ENCODE data around the gene PMM2.
"Not testable (repeated sequence)": the region's sequence is repeated elsewhere in the genome, so short reads cannot be mapped to it uniquely, and the experiment has no call there.

The PMM2 gene

DNA sequence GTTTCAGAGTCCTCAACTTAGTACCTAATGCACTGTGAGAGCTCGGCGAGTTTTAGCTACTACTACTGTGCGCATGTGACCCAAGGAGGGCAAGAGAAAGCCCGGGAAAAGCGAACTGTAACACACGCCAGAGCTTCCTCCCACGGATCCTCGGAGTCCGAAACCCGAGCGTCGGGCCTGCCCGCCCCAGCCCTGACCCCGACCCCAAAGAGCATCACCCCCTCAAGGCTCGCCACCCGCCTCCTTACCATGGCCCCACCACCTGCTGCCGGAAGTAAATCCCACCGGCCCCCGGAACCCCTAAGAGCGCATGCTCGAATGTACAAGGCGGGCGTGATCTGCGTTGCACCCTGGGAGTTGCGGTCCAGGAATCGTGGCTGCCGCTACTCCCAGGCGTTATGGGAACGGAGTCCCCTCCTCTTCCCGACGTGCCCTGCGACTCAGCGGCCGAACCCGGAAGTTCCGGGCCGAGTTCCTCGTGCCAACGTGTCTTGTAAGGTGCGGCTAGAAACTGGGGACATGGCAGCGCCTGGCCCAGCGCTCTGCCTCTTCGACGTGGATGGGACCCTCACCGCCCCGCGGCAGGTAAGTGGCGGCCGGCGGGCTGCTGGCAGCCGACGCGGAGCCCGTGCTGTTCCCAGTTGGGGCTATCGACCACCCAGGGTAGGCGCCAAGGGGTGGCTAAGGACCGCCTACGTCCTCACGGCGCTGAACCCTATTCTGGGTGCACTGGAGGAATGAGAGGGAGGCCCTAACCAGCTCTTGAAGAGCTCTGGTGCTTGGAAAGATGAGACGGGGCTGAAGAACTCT is at the start of gene PMM2, which contains the start of gene TMEM186:
Gene PMM2 (plus strand): TSS at position 476 of the 810 bp plus-strand sequence. CDS start 44 bp downstream, at position 520.
Gene TMEM186 (minus strand): TSS at position 276 of the 810 bp plus-strand sequence. CDS start 25 bp downstream, at position 251.
- DNase-seq (ENCODE audit: low spot score), result peak; percentile 99

DNA sequence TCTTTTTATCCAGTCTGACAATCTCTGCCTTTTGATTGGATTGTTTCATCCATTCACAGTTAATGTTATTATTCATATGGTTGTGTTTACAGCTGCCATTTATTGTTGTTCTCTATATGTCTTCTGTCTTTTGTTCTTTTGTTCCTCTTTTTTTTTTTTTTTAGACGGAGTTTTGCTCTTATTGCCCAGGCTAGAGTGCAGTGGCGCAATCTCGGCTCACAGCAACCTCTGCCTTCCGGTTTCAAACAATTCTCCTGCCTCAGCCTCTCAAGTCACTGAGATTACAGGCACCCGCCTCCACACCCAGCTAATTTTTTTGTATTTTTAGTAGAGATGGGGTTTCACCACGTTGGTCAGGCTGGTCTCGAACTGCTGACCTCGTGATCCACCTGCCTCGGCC is 48.7 kb upstream of the PMM2 start:
- DNase-seq (ENCODE audit: low spot score), result not testable (repeated sequence)

DNA sequence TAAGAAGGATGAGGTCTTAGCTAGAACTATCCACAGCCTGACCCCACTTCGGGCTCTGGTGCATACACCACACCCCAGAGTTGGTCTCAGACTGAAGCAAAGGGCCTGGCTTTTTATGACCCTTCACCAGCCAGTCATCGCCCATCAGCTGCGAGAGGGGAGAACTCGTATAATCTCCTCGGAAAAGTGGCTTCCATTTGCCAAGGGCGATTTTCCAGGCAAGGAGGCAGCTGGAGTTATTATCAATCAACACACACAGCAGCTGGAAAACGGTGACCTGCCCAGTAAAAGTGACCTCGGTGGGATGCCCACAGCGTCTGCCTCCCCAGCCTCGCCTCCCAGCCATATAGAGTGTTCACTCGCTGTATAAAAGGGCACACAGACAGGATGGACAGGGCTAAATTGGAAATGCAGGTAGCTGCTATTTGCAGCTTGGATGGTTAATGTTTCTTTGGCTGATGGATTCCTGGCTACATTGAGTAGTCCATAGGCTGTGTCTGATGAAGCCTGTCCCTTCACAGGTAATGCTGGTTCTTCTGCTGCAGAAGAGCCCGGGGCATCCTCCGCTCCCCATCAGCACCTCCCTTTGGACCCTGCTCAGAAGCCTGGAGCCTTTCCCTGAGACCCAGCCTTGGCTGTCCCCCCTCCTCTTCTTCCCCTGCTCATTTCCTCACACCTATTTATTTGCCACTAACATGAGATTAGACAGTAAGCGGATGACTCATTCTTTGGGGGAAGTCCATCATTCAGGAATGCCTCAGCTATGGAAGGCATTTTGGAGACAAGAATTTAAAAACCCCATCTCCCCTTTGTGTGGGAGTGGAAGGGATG is 45.9 kb upstream of the PMM2 start:
- DNase-seq (ENCODE audit: low spot score), result peak; percentile 82

DNA sequence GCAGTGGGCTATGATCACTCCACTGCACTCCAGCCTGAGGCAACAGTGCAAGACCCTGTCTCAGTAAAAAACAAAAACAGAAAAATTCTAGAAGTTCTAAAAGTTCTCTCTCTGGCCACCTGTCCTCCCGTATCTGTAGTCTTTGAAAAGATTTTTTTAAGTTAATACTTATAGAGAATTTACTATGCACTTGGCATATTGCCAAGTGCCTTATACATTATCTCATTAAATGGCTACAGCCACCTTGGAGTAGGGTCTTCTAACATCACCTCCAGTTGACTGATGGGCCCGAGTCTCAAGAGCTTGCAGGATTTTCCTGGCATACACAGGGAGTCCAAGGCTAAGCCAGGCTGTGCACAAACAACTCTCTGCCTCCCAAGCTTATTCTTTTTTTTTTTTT is 44.9 kb upstream of the PMM2 start:
- DNase-seq (ENCODE audit: low spot score), result no peak

DNA sequence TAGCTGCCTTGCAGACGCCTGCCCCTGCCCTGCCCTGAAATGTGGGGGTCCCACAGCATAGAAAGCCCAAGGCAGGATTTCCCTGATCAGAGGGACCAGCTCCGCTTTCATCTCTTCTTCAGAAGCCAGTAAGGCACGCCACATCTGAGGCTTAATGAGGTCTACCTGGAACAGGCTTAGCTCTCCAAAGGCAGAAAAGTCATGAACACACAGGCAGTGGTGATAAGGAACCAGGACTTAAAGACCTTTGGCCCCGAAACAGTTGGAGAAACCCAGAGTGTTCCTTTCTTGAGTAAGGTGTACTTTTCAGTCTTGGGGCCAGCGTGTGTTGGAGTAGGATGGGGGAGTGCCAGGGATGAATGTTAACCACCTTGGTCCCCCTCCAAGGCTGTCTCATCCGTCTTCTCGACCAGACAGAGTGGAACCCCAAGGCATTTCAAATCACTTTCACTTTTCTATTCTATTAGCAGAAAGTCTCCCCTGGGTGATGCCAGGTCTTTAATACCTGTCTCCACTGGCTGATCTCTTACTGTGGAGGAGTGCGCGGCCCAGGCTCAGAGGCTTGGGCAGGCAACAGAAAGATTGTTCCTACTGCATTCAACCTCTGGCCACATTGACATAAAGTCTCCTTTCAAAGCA is 44.1 kb upstream of the PMM2 start:
- DNase-seq (ENCODE audit: low spot score), result no peak

DNA sequence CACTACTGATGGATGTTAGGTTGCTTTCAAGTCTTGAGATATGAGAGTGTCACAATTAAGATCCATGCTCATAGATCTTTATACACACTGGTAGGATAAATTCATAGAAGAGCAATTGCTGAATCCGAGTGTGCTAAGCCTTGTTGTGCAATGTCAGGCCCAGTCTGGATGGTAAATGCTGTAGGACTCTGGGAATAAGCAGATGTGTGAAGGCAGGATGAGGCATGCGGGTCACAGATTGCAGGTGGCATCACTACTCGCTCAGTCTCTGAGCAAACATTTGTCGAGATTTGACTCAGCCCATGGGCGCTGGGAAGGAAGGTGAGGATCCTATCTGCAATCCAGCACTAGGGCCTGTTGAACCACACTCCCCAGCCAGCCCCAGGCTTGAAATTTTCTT is 40.9 kb upstream of the PMM2 start:
- DNase-seq (ENCODE audit: low spot score), result no peak

DNA sequence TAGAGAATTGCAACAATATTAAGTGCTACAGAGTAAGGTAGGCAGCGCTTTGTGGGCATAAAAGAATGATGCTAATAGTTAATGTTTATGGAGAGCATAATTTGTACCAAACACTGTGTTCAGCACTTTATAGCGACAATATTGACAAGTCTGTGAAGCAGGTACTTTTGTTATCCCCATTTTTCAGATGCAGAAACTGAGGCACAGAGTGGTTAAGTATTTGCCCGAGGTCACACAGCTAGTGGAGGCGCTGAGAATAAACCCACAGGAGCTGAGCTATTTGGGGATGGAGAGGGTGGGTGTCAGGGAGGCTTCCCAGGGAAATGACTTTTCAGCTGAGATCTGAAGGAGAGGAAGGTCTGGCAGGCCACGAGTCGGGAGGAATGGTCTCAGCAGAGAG is 39.6 kb upstream of the PMM2 start:
- DNase-seq (ENCODE audit: low spot score), result no peak

DNA sequence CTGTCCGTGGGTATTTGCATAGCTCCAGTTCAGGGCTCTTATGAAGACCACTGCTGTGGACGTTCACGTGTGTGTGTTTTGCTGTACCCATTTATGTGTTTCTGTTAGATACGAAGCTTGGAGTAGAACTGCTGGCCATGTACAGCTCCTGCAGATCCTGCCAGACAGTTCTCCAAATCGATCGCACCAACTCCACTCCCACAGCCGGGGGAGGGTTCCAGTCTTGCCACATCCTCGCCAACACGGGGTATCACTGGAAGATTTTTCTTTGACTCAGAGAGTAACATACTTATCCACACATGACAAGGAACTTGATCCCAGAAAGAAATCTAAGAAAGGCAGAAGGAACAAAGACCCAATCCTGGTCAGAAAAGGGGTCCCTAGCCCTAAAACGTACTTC is 37.6 kb upstream of the PMM2 start:
- no peak for DNase-seq (ENCODE audit: low spot score)

DNA sequence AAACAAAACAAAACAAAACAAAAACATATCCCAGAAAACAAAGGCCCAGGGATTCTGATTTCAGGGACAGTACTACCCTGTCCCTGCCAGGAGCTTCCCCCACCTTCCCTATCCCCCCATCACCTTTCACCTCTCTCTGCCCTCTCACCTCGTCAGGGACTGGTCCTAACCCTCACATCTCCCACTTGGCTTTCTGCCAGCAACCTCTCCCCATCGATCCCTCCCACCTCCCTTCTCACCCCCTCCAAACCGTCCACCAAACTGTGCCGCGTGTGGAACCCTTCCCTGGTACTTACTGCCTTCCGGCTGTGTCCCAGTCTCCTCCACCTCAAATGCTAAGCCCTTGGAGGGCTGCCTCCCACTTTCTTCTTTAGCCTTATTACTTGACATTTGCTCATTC is 36.6 kb upstream of the PMM2 start:
- no peak for DNase-seq (ENCODE audit: low spot score)

DNA sequence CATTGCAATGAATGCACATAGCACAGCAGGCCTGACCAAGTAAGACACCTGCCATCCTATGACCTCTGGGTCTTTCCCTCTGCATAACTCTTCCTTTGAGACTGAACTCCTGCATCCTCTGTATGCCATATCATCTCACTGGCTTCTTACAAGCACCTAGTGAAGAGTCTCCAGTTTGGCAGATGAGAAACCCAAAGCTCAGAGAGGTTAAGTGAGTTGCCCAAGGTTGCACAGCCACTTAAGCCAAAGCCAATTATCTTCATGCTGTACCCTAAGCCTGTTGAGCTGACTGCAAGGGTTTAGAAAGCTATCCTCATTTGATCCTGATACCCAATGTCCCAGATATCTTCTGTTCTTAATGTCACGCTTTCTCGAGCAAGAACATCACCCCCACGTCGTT is 35.4 kb upstream of the PMM2 start:
- no peak for DNase-seq (ENCODE audit: low spot score)

DNA sequence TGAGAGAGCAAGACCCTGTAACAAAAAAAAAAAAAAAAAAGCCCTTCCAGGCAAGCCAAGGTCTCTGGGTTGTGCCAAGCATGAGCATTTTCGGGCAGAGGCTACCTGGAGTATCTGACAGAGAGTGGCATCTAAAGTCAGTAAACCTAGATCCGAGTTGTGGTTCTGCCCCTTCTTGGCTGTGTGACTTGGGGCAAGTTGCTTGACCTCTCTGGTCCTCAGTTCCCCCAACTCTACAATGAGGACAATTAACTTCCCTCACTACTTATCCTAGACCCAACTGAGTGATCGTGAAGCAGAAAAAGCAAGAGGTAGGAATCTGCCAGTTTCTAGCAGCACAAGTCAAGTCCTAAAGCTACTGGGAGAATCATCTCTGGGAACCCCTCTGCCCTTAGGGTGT is 34.6 kb upstream of the PMM2 start:
- no peak for DNase-seq (ENCODE audit: low spot score)

DNA sequence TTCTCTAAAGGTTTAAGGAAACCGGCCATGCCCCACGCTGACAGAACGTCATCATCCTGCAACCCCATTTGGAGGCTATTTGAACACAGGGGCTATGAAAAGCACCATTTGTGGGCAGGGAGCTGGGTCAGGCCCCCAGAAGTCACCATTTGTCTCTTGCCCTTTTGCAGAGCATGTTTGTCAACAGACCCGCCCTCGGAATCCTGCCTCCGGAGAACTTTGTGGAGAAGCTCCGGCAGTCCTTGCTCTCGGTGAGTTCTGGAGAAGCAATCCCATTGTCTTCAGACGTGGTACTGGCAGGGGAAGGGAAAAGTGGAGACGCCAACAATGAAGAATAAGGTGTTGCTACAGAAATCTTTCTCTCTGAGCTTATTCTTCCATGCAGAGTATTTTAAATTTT is 33.7 kb upstream of the PMM2 start:
- no peak for DNase-seq (ENCODE audit: low spot score)

DNA sequence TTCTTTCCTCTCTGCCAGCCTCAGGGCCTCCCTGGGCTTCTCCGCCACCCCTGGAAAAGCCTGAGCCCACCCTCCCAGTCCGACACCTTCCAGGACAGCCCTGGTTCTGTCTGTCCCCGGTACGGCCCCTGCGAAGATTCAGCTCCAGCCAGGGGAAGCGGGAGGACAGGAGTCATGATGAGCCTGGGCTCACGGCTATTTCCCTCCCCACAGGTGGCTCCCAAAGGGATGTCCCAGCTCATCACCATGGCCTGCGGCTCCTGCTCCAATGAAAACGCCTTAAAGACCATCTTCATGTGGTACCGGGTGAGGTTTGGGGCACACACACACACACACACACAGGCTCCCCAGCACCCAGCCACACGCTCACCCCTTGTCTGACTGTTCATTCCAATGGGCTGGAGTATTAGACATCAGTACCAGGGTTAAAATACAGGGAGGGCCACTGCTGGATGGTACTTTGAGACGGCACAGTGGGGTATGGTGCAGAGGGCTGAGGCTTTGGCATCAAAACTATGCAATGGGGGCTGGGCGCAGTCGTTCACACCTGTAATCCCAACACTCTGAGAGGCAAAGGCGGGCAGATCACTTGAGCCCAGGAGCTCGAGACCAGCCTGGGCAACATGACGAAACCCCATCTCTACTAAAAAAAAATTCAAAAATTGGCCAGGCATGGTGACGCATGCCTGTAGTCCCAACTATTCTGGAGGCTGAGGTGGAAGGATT is 33.0 kb upstream of the PMM2 start:
- no peak for DNase-seq (ENCODE audit: low spot score)

DNA sequence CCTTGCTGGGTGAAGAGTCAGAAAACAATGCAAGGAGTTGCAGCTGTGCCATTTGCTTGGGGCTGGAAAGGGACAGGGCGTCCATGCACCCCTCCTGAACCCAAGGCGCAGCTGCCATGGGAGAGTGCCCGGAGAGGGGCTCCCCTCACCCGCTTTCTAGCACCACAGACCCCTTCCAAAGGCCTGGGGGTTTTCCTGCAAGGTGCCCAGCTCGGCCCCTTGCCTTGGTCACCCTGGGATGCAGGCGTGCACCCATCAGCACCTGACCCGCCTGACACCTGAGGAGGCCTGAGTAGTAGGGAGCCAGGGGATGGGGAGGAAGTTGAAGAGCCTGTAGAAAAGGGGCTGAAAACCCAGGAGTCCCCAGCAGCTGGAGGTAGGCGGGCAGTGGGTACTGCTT is 30.5 kb upstream of the PMM2 start:
- no peak for DNase-seq (ENCODE audit: low spot score)

DNA sequence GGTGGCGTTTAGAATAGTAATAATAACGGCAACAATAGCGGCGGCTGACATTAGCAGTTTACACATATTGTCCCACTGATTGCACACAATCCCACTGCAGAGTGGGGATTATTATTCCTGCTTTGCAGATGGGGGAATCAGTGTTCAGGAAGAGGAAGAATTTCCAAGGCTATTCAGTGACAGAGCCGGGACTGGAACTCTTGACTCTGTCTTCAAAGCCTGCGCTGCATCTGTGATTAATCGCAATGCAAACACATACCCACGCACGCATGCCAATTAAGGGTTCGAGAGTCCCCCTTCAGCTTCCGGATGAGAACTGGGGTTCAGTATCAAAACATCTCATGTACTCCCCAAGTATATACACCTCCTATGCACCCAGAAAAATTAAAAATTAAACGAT is 29.4 kb upstream of the PMM2 start:
- DNase-seq (ENCODE audit: low spot score), result no peak

DNA sequence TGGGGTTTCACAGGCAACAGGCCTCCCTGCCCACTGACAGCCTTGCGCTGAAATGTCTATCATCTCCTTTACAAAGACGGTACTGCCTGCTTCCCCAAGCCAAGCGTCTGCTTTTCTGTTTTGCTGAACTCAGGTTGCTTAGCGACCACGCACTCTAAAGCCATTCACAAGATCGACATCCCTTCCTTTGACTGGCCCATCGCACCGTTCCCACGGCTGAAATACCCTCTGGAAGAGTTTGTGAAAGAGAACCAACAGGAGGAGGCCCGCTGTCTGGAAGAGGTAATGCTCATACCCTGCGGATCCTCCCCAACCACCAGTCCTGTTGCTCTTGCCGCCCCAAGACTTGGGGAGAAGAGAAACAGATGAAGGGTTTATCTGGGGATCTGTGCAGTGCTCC is 28.9 kb upstream of the PMM2 start:
- DNase-seq (ENCODE audit: low spot score), result no peak

DNA sequence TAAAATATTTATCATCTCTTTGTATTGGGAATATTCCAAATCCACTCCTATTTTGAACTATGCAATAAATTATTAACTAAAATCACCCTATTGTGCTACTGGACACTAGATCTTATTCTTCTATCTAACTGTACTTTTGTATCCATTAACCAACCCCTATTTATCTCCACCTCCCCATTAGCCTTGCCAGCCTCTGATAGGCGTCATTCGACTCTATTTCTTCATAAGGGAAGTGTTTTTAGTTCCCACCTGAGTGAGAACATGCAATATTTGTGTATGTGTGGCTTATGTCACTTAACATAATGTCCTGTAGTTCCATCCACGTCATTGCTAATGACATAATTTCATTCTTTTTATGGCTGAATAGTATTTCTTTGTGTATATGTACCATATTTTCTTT is 24.1 kb upstream of the PMM2 start:
- DNase-seq (ENCODE audit: low spot score), result no peak

DNA sequence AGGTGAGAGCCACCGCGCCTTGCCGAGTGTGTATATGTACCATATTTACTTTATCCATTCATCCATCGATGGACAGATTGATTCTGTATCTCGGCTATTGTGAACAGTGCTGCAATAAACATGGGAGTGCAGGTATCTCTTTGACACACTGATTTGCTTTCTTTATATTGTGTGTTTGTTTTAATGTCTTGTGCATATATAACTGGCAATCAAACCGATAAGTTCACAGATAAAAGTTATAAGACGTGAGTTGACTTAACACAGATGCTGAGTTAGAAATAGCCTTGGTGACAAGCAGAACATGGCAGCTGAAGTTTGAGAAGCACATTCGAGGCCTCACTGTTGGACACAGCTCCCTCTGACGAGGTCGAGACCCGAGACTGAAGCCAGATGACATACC is 23.4 kb upstream of the PMM2 start:
- no peak for DNase-seq (ENCODE audit: low spot score)

DNA sequence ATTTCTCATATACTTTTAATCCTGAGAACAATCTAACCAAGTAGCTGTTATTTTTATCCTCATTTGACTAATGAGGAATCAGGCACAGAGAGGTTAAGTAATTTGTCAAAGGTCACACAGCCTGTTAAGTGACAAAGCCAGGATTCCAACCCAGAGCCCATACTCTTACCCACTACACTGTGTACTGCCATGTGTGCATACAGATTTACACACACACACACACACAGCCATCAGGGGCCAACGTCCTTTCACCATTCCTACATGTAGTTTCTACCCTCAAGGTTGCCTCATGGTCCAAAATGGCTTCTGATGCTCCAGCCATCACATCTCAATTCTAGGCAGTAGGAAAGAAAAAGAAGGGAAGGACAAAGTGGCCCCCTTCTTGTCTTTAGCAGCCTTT is 22.3 kb upstream of the PMM2 start:
- no peak for DNase-seq (ENCODE audit: low spot score)

DNA sequence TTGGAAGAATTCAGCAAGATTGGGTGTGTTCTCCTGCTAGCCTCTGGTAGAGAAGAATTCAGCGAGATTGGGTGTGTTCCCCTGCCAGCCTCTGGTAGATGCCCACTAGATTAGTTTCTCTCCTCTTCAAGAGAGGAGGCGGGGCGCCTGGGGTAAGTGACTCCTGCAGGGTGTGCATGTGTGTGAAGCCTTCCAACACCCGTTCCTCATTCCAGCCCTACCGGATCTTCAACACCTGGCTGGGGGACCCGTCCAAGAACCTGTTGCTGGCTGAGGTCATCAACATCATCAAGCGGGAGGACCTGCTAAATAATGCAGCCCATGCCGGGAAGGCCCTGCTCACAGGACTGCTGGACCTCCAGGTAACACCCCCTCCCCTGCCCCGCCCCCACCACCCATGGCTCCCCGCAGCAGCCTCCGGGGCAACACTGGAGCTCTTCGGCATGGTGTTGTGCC is 21.5 kb upstream of the PMM2 start:
- DNase-seq (ENCODE audit: low spot score), result no peak

DNA sequence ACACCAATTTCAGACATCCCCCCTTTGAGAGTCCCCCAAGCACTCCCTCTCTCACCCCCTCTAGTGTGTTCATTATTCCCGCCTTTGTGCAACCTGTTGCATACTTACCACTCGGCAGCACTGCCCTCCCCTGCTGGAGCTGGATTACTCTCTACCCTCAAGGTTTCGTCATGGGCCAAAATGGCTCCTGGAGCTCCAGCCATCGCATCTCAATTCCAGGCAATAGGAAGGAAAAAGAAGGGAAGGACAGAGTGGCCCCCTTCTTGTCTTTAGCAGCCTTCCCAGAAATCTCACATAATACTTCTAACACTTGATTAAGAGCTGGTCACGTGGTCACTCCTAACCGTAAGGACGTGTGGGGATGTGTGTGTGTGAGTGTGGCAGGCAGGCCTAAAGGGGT is 20.4 kb upstream of the PMM2 start:
- no peak for DNase-seq (ENCODE audit: low spot score)

DNA sequence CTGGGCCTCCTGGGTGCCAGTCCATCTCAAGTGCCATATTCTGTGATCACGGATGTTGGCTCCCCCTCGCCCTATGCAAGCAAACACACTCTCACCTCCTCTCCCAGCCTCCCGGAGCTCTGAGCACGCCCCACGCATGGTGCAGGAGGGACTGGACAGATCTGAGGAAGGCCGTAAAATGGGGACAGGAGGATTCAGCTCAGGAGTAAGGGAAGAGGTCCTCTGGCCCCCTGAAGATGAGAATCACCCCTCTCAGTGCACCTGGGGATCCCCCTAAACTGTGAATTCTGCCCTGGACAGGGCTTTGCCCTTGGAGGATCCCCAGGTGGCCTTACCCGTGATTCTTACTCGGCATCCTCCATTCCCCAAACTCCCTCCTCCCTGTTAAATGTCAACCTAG is 15.8 kb upstream of the PMM2 start:
- DNase-seq (ENCODE audit: low spot score), result no peak
